CD4-positive, alpha-beta T cell treated with Interleukin-4 for 4 hours (primary cell): ENCODE data around the gene NTRK2.
"Not testable (repeated sequence)": the region's sequence is repeated elsewhere in the genome, so short reads cannot be mapped to it uniquely, and the experiment has no call there.

Experiments
- DNase-seq: peaks from one replicate; pipeline ENCODE4 v3.0.0-alpha.2; 2020

Gene NTRK2

GRCh38 chr9:85040821-85041465 is 371.4 kb downstream of the NTRK2 start:
- no peak for DNase-seq

- DNase-seq, result no peak
Observed at GRCh38 chr9:85041466-85042137, 372.1 kb downstream of the NTRK2 start.

- DNase-seq, result no peak
Observed at GRCh38 chr9:85042981-85043647, 373.6 kb downstream of the NTRK2 start.

- DNase-seq, result no peak
Observed at GRCh38 chr9:85045271-85045670, 375.7 kb downstream of the NTRK2 start.

- DNase-seq, result no peak
Observed at GRCh38 chr9:85046475-85046874, 376.9 kb downstream of the NTRK2 start.

- no peak for DNase-seq
Observed at GRCh38 chr9:85053206-85053786, 383.8 kb downstream of the NTRK2 start.

- DNase-seq, result no peak
Observed at GRCh38 chr9:85054017-85054416, 384.5 kb downstream of the NTRK2 start.

- DNase-seq, result no peak
Observed at GRCh38 chr9:85055506-85056202, 386.1 kb downstream of the NTRK2 start.

GRCh38 chr9:85056203-85056572 is 386.7 kb downstream of the NTRK2 start:
- no peak for DNase-seq

GRCh38 chr9:85061969-85062368 is 392.4 kb downstream of the NTRK2 start:
- DNase-seq, result no peak

GRCh38 chr9:85062385-85063022 is 393.0 kb downstream of the NTRK2 start:
- no peak for DNase-seq

GRCh38 chr9:85064811-85065371 is 395.4 kb downstream of the NTRK2 start:
- DNase-seq, result no peak

- no peak for DNase-seq
Observed at GRCh38 chr9:85067792-85068191, 398.3 kb downstream of the NTRK2 start.

- not testable (repeated sequence) for DNase-seq
Observed at GRCh38 chr9:85069421-85069820, 399.9 kb downstream of the NTRK2 start.
